HepG2 (cell line): Measurements from ENCODE around the gene HCK. TPM values are rescaled to one million over a fixed set of nuclear protein-coding genes. Genes with fewer than 3 reads are reported as not detected.
A peak's percentile ranks its signal among the peaks of the same experiment; 100 is the strongest.

Source experiments
- ATAC-seq: fragments of 200-7000 bp; cut with Tn5 transposase; 3 replicates; pipeline ENCODE4 v1.9.1; 2020; ENCODE audit warnings: mild to moderate bottlenecking, moderate library complexity
- BruUV-seq: library from RNA; stranded (reverse); fragments of 400-500 nt; replicated peaks from 2 replicates; lab custom pipeline; 2021; lab: Mats Ljungman, UMichigan
- CTCF ChIA-PET: fragments of 300-600 bp; formaldehyde crosslinking; extraction: SDS; loops from one replicate; lab custom pipeline; 2021; ENCODE audit warnings: low total read pairs, inconsistent platforms, low intra/inter-chr PET ratio; lab: Yijun Ruan, JAX
- POLR2A ChIA-PET: fragments of 350-600 bp; sonication (Branson Sonifier 250); formaldehyde crosslinking; loops from one replicate; lab custom pipeline; 2020; ENCODE audit warnings: antibody characterized with exemption, inconsistent platforms; lab: Yijun Ruan, JAX
- DNase-seq: peaks from one replicate; pipeline ENCODE4 v3.0.0-alpha.2; 2015; ENCODE audit warnings: low spot score
- FAIRE-seq: peaks from 3 replicates; lab custom pipeline; 2011; peaks lifted over from hg19 to GRCh38; lab: Jason Lieb, UNC
- H2AFZ ChIP-seq: one replicate; pipeline ENCODE4 v1.6.1; 2011; ENCODE audit warnings: low read length, inconsistent platforms
- H3K27ac ChIP-seq: fragments of 300-600 bp; 3 replicates; pipeline ENCODE4 v1.8.0; 2011; ENCODE audit warnings: mixed run types, mild to moderate bottlenecking, mixed read lengths, low read length, inconsistent platforms; ENCODE audit not compliant: insufficient read depth; ENCODE audit errors: extremely low read length
- H3K27me3 ChIP-seq, 2 experiments: fragments of 200-600 bp in 1 of 2; 2 replicates in 1 of 2; 3 replicates in 1 of 2; pipeline versions ENCODE4 v1.6.0 to v1.8.0; 2011; ENCODE audit warnings: low read length in 2 of 2, mild to moderate bottlenecking in 2 of 2, moderate library complexity in 2 of 2, inconsistent platforms in 1 of 2; ENCODE audit not compliant: insufficient read depth in 2 of 2, control insufficient read depth in 1 of 2
- H3K36me3 ChIP-seq, 2 experiments: fragments of 200-600 bp in 1 of 2; replicated peaks in 1 of 2; 2 replicates in 1 of 2; 3 replicates in 1 of 2; pipeline versions ENCODE4 v1.5.1 to v1.8.0; 2011; ENCODE audit warnings: low read length in 2 of 2, inconsistent platforms in 1 of 2; ENCODE audit not compliant: insufficient read depth in 2 of 2, control insufficient read depth in 1 of 2
- H3K4me1 ChIP-seq: 2 replicates; pipeline ENCODE4 v1.5.1; 2012; ENCODE audit warnings: low read length, inconsistent platforms; ENCODE audit not compliant: insufficient read depth
- H3K4me2 ChIP-seq: 2 replicates; pipeline ENCODE4 v1.6.0; 2011; ENCODE audit warnings: low read depth, low read length, inconsistent platforms
- H3K4me3 ChIP-seq, 3 experiments: fragments of 200-600 bp in 1 of 3; sonication (generic), shearing (Covaris generic) in 1 of 3; replicated peaks in 1 of 3; 2 replicates each; pipeline ENCODE4 v1.5.1; 2011 to 2016; ENCODE audit warnings: low read length in 3 of 3, inconsistent platforms in 2 of 3, low read depth in 2 of 3, mild to moderate bottlenecking in 2 of 3, control low read depth in 1 of 3, mixed read lengths in 1 of 3; ENCODE audit not compliant: insufficient read depth in 1 of 3
- H3K79me2 ChIP-seq: one replicate; pipeline ENCODE4 v1.6.1; 2011; ENCODE audit warnings: low read length, inconsistent platforms; ENCODE audit not compliant: insufficient read depth
- H3K9ac ChIP-seq: 2 replicates; pipeline ENCODE4 v1.6.0; 2011; ENCODE audit warnings: mild to moderate bottlenecking, low read depth, low read length, inconsistent platforms; ENCODE audit not compliant: insufficient read depth
- H3K9me3 ChIP-seq: 2 replicates; pipeline ENCODE4 v1.5.1; 2012; ENCODE audit warnings: mild to moderate bottlenecking, low read length
- H4K20me1 ChIP-seq: 2 replicates; pipeline ENCODE4 v1.6.0; 2011; ENCODE audit warnings: inconsistent platforms, mild to moderate bottlenecking, low read length, moderate library complexity; ENCODE audit not compliant: insufficient read depth
- AHR ChIP-seq: IDR thresholded peaks from 2 replicates; pipeline ENCODE4 v1.6.1; 2018; ENCODE audit warnings: missing genetic modification reagents, missing compliant biosample characterization
- CTCF ChIP-seq: sonication (generic); formaldehyde crosslinking; IDR thresholded peaks from 2 replicates; pipeline ENCODE4 v1.5.0; 2020; ENCODE audit warnings: mild to moderate bottlenecking, missing genetic modification reagents, moderate library complexity
- PRMT3 ChIP-seq: sonication (generic); formaldehyde crosslinking; IDR thresholded peaks from 2 replicates; pipeline ENCODE4 v1.8.1; 2022; ENCODE audit warnings: low read depth, mild to moderate bottlenecking, moderate library complexity, missing genetic modification reagents, borderline replicate concordance
- STAG1 ChIP-seq: sonication (generic); formaldehyde crosslinking; IDR thresholded peaks from 2 replicates; pipeline ENCODE4 v1.4.0; 2020; ENCODE audit warnings: missing genetic modification reagents
- TBX3 ChIP-seq: fragments of 450-650 bp; IDR thresholded peaks from 2 replicates; pipeline ENCODE4 v1.6.1; 2017; ENCODE audit warnings: antibody characterized with exemption, mild to moderate bottlenecking, inconsistent platforms, borderline replicate concordance
- ZNF318 ChIP-seq: sonication (generic); formaldehyde crosslinking; IDR thresholded peaks from 2 replicates; pipeline ENCODE4 v1.4.0; 2020; ENCODE audit warnings: mild to moderate bottlenecking, missing genetic modification reagents
- ZNF543 ChIP-seq: sonication (generic); formaldehyde crosslinking; IDR thresholded peaks from 2 replicates; pipeline ENCODE4 v1.4.0; 2020; ENCODE audit warnings: mild to moderate bottlenecking, missing genetic modification reagents
- ZNF773 ChIP-seq: sonication (generic); formaldehyde crosslinking; IDR thresholded peaks from 2 replicates; pipeline ENCODE4 v1.4.0; 2020; ENCODE audit warnings: missing genetic modification reagents, borderline replicate concordance
- WGBS: methylation state at CpG from one replicate; pipeline ENCODE4 v1.1.6; 2017; ENCODE audit warnings: low lambda C conversion rate; 5-methylcytosine and 5-hydroxymethylcytosine counted together
- in situ Hi-C: cut with HindIII; loops from 2 replicates; pipeline ENCODE4 v1.10.0; 2017; ENCODE audit warnings: low pct_unique_long_range_greater_than_20kb; ENCODE audit not compliant: extremely low pct_ligation_motif_present
- intact Hi-C: fragments of 100-400 bp; cut with micrococcal nuclease; formaldehyde crosslinking; loops from one replicate; pipeline ENCODE4 v1.10.0; 2022; ENCODE audit not compliant: unreplicated experiment
- polyA plus RNA-seq, 8 experiments: library from polyadenylated mRNA; depleted of rRNA in 3 of 8; stranded (reverse) in 7 of 8; unstranded in 1 of 8; fragments of >200 nt; fragmentation: Illumina TruSeq in 4 of 8; extraction: Trizol in 4 of 8; gene quantifications; 2 replicates each; pipeline versions ENCODE4 v1.2.1 to v1.2.3, GENCODE V29; 2011 to 2016; ENCODE audit warnings: low read depth in 4 of 8, missing spikeins in 1 of 8, mixed read lengths in 1 of 8; ENCODE audit not compliant: insufficient read depth in 1 of 8
- total RNA-seq, 5 experiments: library from RNA; depleted of rRNA; stranded (reverse); fragments of >200 nt; fragmentation: Illumina TruSeq; extraction: Trizol; gene quantifications; 2 replicates each; pipeline ENCODE4 v1.2.3, GENCODE V29; 2016; ENCODE audit warnings: low read depth in 1 of 5

HCK gene
- total and polyA plus RNA-seq, 2 of the 13 experiments (the other 11 are each of a cell fraction or from before 2014, with no cell fraction given): 0.04 TPM; not detected in 1

DNA sequence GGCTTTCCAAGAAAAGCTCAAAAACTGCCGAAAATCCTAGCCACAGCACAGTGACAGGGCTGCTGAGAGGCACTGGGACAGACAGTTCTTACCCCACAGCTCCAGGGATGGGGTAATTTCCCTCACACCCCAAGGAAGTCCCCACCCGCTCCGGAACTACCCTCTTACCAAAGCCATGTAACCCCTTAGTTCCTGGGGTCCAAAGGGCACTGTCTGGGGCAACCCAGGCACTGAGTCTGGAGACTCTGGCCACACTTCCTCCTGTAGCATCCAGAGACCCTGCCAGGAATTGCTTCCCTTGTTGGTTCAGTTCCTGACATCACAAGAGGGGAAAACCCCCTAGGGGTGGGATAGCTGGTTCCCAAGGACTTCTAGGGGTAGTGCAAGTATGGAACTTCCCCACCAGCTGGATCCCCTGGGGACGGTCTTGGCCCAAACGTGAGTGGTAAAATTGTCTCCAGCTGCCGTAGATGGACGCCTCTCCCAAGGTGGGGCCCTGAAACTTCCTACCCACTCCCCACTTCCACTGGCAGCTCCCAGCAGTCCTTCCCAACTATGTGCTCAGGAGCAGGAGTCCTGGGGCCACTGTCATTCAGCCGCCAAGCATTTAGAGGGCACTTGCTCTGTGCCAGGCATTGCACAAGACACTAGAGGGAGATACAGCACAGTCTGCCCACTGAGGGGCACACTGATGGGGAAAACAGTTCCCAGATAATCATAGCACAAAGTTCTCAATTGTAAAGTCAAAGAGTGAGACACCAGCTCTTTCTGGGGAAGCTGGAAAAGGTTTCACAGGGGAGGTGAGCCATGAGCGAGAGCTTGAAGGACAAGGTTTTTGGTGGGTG, 17.2 kb upstream of the HCK start (continued):
- TF ChIP-seq ZNF543 (CRISPR knock-in tag) (no peak), STAG1 (CRISPR knock-in tag) (peak; percentile 44; the same call in 1 of the 2 replicates), CTCF (CRISPR knock-in tag) (peak; percentile 58), ZNF773 (CRISPR knock-in tag) (no peak)
- TF ChIP-seq, all 625 proteins: peak for 6

DNA sequence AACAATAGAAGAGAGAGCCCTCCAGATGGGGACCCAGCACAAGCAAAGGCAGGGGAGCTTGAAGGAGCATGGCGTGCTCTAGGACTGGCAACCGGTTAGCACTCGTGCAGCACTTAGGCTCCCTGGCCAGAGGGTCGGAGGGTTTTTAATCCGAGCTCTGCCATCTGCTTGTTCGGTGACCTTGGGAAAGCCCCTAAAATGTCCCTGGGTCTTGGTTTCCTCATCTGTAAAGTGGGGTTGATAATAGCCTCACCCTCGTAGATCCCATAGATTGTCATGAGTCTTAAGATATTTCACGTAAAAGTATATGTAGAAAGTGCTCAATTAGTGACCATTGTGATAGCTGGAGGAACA, 16.6 kb upstream of the HCK start:
- no peak overlapping the region for H2AFZ ChIP-seq
- H3K9ac ChIP-seq: no peak overlapping the region
- POLR2A ChIA-PET: no interaction called here
- H4K20me1 ChIP-seq: no peaks in the 10 kb centered on the region
- no peak overlapping the region for H3K27ac ChIP-seq
- no peaks in the 10 kb centered on the region for H3K79me2 ChIP-seq
- ATAC-seq (no peak), FAIRE-seq (no peak), DNase-seq (no peak)
- WGBS: 46% methylated on average over 8 of the region's 8 CpGs
- H3K9me3 ChIP-seq: no peaks in the 10 kb centered on the region
- no TSS peak for BruUV-seq
- CTCF ChIA-PET: no interaction called here
- H3K4me3 ChIP-seq: no peak overlapping the region
- H3K4me1 ChIP-seq: no peaks in the 10 kb centered on the region
- in situ Hi-C loops: no loop called here
- intact Hi-C loops: no loop called here
- no peaks in the 10 kb centered on the region for H3K36me3 ChIP-seq
- no peak overlapping the region for H3K4me2 ChIP-seq
- H3K27me3 ChIP-seq: peaks cover 1 to 46% of the 10 kb centered on the region in 2 experiments; a peak in 4 of 5 replicates
- no peak for TF ChIP-seq TBX3
- no peak for TF ChIP-seq PRMT3 (CRISPR knock-in tag)
- TF ChIP-seq AHR (CRISPR knock-in tag): no peak
- TF ChIP-seq ZNF318 (CRISPR knock-in tag): no peak
